Measurements from ENCODE around the gene OR1G1.
"Not testable (repeated sequence)": the region's sequence is repeated elsewhere in the genome, so short reads cannot be mapped to it uniquely, and the experiment has no call there.

OR1G1 gene

GRCh38 chr17:3127451-3127850 lies at the start of gene OR1G1:
Gene OR1G1 (minus strand): TSS chr17:3127551. CDS start chr17:3127551, 0 bp downstream.
- DNase-seq (ENCODE audit: low spot score), result no peak

- DNase-seq (ENCODE audit: low spot score), result no peak
Observed at GRCh38 chr17:3167574-3167973, 40.2 kb upstream of the OR1G1 start.

GRCh38 chr17:3157218-3157617 lies 29.9 kb upstream of the OR1G1 start:
- DNase-seq (ENCODE audit: low spot score), result no peak

GRCh38 chr17:3137494-3137893 lies 10.1 kb upstream of the OR1G1 start:
- not testable (repeated sequence) for DNase-seq (ENCODE audit: low spot score)

- no peak for DNase-seq (ENCODE audit: low spot score)
Observed at GRCh38 chr17:3104322-3104721, 23.0 kb downstream of the OR1G1 start, which contains the start of gene OR1D2. Gene OR1D2 (minus strand): TSS chr17:3104422. CDS start chr17:3092996, 11,426 bp downstream.
